CD4-positive, alpha-beta T cell (primary cell): ENCODE results near the gene ROR1. TPM values are rescaled to one million over a fixed set of nuclear protein-coding genes. Genes with fewer than 3 reads are reported as not detected.

Experiments
- ATAC-seq: fragments of 200-7000 bp; cut with Tn5 transposase; one replicate; pipeline ENCODE4 v1.10.0; 2022; ENCODE audit warnings: mild to moderate bottlenecking; ENCODE audit not compliant: poor library complexity
- CTCF ChIA-PET: fragments of 350-600 bp; sonication (Branson Sonifier 250); formaldehyde crosslinking; loops from one replicate; lab custom pipeline; 2021; ENCODE audit warnings: antibody characterized with exemption, inconsistent platforms; lab: Charles Lee
- POLR2A ChIA-PET: fragments of 350-600 bp; sonication (Branson Sonifier 250); formaldehyde crosslinking; loops from one replicate; lab custom pipeline; 2021; ENCODE audit warnings: antibody characterized with exemption, inconsistent platforms; lab: Charles Lee
- DNase-seq, 14 experiments: peaks; one replicate each; pipeline ENCODE4 v3.0.0-alpha.2; 2013 to 2020; ENCODE audit warnings: mixed read lengths in 2 of 14
- H3K27ac ChIP-seq, 2 donors: one replicate each; pipeline versions ENCODE4 v1.5.1 to v1.7.0; 2013; ENCODE audit warnings: low read length in 2 of 2, low read depth in 1 of 2, mild to moderate bottlenecking in 1 of 2
- H3K27me3 ChIP-seq, 2 experiments: 1 replicate in 1 of 2; 2 replicates in 1 of 2; pipeline versions ENCODE4 v1.6.1 to v1.7.0; 2013; ENCODE audit warnings: low read length in 2 of 2, control low read depth in 1 of 2, mild to moderate bottlenecking in 1 of 2, moderate library complexity in 1 of 2; ENCODE audit not compliant: insufficient read depth in 2 of 2, control insufficient read depth in 1 of 2
- H3K36me3 ChIP-seq: one replicate; pipeline ENCODE4 v1.6.1; 2013; ENCODE audit warnings: low read length, control low read depth; ENCODE audit not compliant: insufficient read depth
- H3K4me1 ChIP-seq: one replicate; pipeline ENCODE4 v1.6.1; 2013; ENCODE audit warnings: low read length, control low read depth; ENCODE audit not compliant: insufficient read depth
- H3K4me3 ChIP-seq: one replicate; pipeline ENCODE4 v1.5.1; 2013; ENCODE audit warnings: mild to moderate bottlenecking, low read length, moderate library complexity
- H3K9me3 ChIP-seq, 2 experiments: 1 replicate in 1 of 2; 2 replicates in 1 of 2; pipeline versions ENCODE4 v1.6.1 to v1.7.0; 2013; ENCODE audit warnings: low read length in 2 of 2, mild to moderate bottlenecking in 2 of 2, control low read depth in 1 of 2, moderate library complexity in 1 of 2; ENCODE audit not compliant: control insufficient read depth in 1 of 2, insufficient read depth in 1 of 2
- H3K27ac Mint-ChIP-seq: one replicate; pipeline ENCODE4 v1.8.0; 2020; ENCODE audit warnings: mixed read lengths
- H3K27me3 Mint-ChIP-seq: one replicate; pipeline ENCODE4 v1.8.0; 2021; ENCODE audit warnings: mixed read lengths
- H3K36me3 Mint-ChIP-seq: one replicate; pipeline ENCODE4 v1.8.0; 2021; ENCODE audit warnings: low read depth, mixed read lengths
- H3K4me1 Mint-ChIP-seq: one replicate; pipeline ENCODE4 v1.8.0; 2021; ENCODE audit warnings: low read depth, mixed read lengths
- H3K4me3 Mint-ChIP-seq: one replicate; pipeline ENCODE4 v1.8.0; 2020; ENCODE audit warnings: mild to moderate bottlenecking, mixed read lengths
- H3K9me3 Mint-ChIP-seq: one replicate; pipeline ENCODE4 v1.8.0; 2020; ENCODE audit warnings: mixed read lengths
- CTCF ChIP-seq: fragments of 200-600 bp; IDR thresholded peaks from one replicate; pipeline ENCODE4 v1.8.0; 2022; ENCODE audit warnings: antibody characterized with exemption, mild to moderate bottlenecking
- intact Hi-C, 2 experiments: fragments of 100-400 bp; cut with DNase I in 1 of 2; cut with micrococcal nuclease in 1 of 2; formaldehyde crosslinking; loops; one replicate each; pipeline versions ENCODE4 v1.15.1 to v1.9.0; 2023 to 2025; cut with DNase I, micrococcal nuclease
- total RNA-seq, 174 experiments: library from RNA in 2 of 174; stranded (reverse) in 2 of 174; gene quantifications; one replicate each; pipeline ENCODE4 v1.2.3 and lab custom pipeline; 2021 to 2026

ROR1 gene
- total RNA-seq, 2 experiments from 2014 or later: not detected

- ATAC-seq (no peak), DNase-seq (no peak)
- Histone ChIP-seq H3K9me3 (no peaks in the 10 kb centered on the region), H3K27me3 (no peaks in the 10 kb centered on the region), H3K36me3 (no peaks in the 10 kb centered on the region), H3K4me3 (no peak overlapping the region), H3K27ac (no peak overlapping the region), H3K4me1 (no peaks in the 10 kb centered on the region)
- ChIA-PET POLR2A (no interaction called here), CTCF (no interaction called here)
- no peak overlapping the region for H3K4me3 Mint-ChIP-seq
- H3K27me3 Mint-ChIP-seq: no peaks in the 10 kb centered on the region
- no peaks in the 10 kb centered on the region for H3K36me3 Mint-ChIP-seq
- peaks cover 8% of the 10 kb centered on the region for H3K9me3 Mint-ChIP-seq
- intact Hi-C loops: no loop called here
- H3K27ac Mint-ChIP-seq: no peak overlapping the region
- no peak for TF ChIP-seq CTCF
- peaks cover 13% of the 10 kb centered on the region for H3K4me1 Mint-ChIP-seq
Measured at GRCh38 chr1:64060611-64061302, 286.9 kb downstream of the ROR1 start.

- no peak for TF ChIP-seq CTCF
- CTCF ChIA-PET: no interaction called here
- ATAC-seq: no peak
- DNase-seq: no peak
- Histone ChIP-seq H3K36me3 (no peaks in the 10 kb centered on the region), H3K9me3 (no peaks in the 10 kb centered on the region), H3K27ac (no peak overlapping the region), H3K4me1 (no peaks in the 10 kb centered on the region), H3K4me3 (no peak overlapping the region), H3K27me3 (no peaks in the 10 kb centered on the region)
- Mint-ChIP-seq H3K36me3 (no peaks in the 10 kb centered on the region), H3K27me3 (no peaks in the 10 kb centered on the region), H3K9me3 (peaks cover 8% of the 10 kb centered on the region), H3K27ac (no peak overlapping the region), H3K4me1 (peaks cover 13% of the 10 kb centered on the region), H3K4me3 (no peak overlapping the region)
- POLR2A ChIA-PET: no interaction called here
- intact Hi-C loops: no loop called here
Measured at GRCh38 chr1:64061430-64062104, 287.8 kb downstream of the ROR1 start.

- Histone ChIP-seq H3K9me3 (no peaks in the 10 kb centered on the region), H3K27me3 (no peaks in the 10 kb centered on the region), H3K36me3 (no peaks in the 10 kb centered on the region), H3K4me3 (no peak overlapping the region), H3K27ac (no peak overlapping the region), H3K4me1 (no peaks in the 10 kb centered on the region)
- no peak overlapping the region for H3K4me3 Mint-ChIP-seq
- DNase-seq (no peak), ATAC-seq (no peak)
- H3K36me3 Mint-ChIP-seq: no peaks in the 10 kb centered on the region
- no peak overlapping the region for H3K27ac Mint-ChIP-seq
- no peak for TF ChIP-seq CTCF
- CTCF ChIA-PET: no interaction called here
- H3K9me3 Mint-ChIP-seq: peaks cover 8% of the 10 kb centered on the region
- POLR2A ChIA-PET: no interaction called here
- intact Hi-C loops: no loop called here
- peaks cover 13% of the 10 kb centered on the region for H3K4me1 Mint-ChIP-seq
- H3K27me3 Mint-ChIP-seq: no peaks in the 10 kb centered on the region
Measured at GRCh38 chr1:64062529-64062928, 288.7 kb downstream of the ROR1 start.
